PC-3 (cell line): ENCODE measurements around the gene RTP5. TPM values are rescaled to one million over a fixed set of nuclear protein-coding genes. Genes with fewer than 3 reads are reported as not detected.

Source experiments
- ATAC-seq: fragments of 200-7000 bp; cut with Tn5 transposase; 2 replicates; pipeline ENCODE4 v1.9.1; 2020; ENCODE audit warnings: mild to moderate bottlenecking, moderate library complexity
- BruUV-seq: library from RNA; stranded (reverse); fragments of 400-500 nt; replicated peaks from 2 replicates; lab custom pipeline; 2021; lab: Mats Ljungman, UMichigan
- CTCF ChIA-PET: fragments of 300-600 bp; sonication (Branson Sonifier 250); formaldehyde crosslinking; loops from one replicate; lab custom pipeline; 2022; ENCODE audit warnings: antibody characterized with exemption; lab: Charles Lee
- POLR2A ChIA-PET: fragments of 300-600 bp; sonication (Branson Sonifier 250); formaldehyde crosslinking; loops from one replicate; lab custom pipeline; 2022; ENCODE audit warnings: antibody characterized with exemption; ENCODE audit not compliant: unreplicated experiment; lab: Charles Lee
- DNase-seq: peaks from one replicate; pipeline ENCODE4 v3.0.0-alpha.2; 2015
- H2AFZ ChIP-seq: fragments of 300-600 bp; sonication (generic); 2 replicates; pipeline ENCODE4 v1.6.0; 2016; ENCODE audit warnings: antibody characterized with exemption, low read length
- H3F3A ChIP-seq: fragments of 300-600 bp; sonication (generic); one replicate; pipeline ENCODE4 v1.6.0; 2017; ENCODE audit warnings: antibody characterized with exemption, low read length, control low read depth, mild to moderate bottlenecking; ENCODE audit not compliant: unreplicated experiment
- H3K27ac ChIP-seq: fragments of 300-600 bp; sonication (generic); 2 replicates; pipeline ENCODE4 v1.5.1; 2016; ENCODE audit warnings: mild to moderate bottlenecking, low read length
- H3K27me3 ChIP-seq: fragments of 300-600 bp; sonication (generic); 2 replicates; pipeline ENCODE4 v1.6.1; 2016; ENCODE audit warnings: low read length, mixed read lengths
- H3K36me3 ChIP-seq: fragments of 300-600 bp; sonication (generic); 2 replicates; pipeline ENCODE4 v1.6.1; 2016; ENCODE audit warnings: low read depth, mixed run types, low read length, mixed read lengths
- H3K4me1 ChIP-seq: fragments of 300-600 bp; sonication (generic); 2 replicates; pipeline ENCODE4 v1.5.1; 2016; ENCODE audit warnings: low read length; ENCODE audit not compliant: insufficient read depth
- H3K4me2 ChIP-seq: fragments of 300-600 bp; sonication (generic); 2 replicates; pipeline ENCODE4 v1.6.0; 2016; ENCODE audit warnings: low read length
- H3K4me3 ChIP-seq: fragments of 300-600 bp; sonication (generic); 2 replicates; pipeline ENCODE4 v1.5.1; 2016; ENCODE audit warnings: mild to moderate bottlenecking, low read length, mixed read lengths
- H3K79me2 ChIP-seq: fragments of 300-600 bp; sonication (generic); 2 replicates; pipeline ENCODE4 v1.6.1; 2017; ENCODE audit warnings: low read length, mixed read lengths
- H3K9ac ChIP-seq: fragments of 300-600 bp; sonication (generic); 2 replicates; pipeline ENCODE4 v1.6.0; 2016; ENCODE audit warnings: mild to moderate bottlenecking, low read length
- H3K9me2 ChIP-seq: fragments of 300-600 bp; sonication (generic); replicated peaks from 2 replicates; pipeline ENCODE4 v1.6.1; 2016; ENCODE audit warnings: mixed run types, low read length, mixed read lengths
- H3K9me3 ChIP-seq: fragments of 300-600 bp; sonication (generic); 2 replicates; pipeline ENCODE4 v1.6.1; 2016; ENCODE audit warnings: low read length, mixed read lengths
- H4K20me1 ChIP-seq: fragments of 300-600 bp; sonication (generic); 2 replicates; pipeline ENCODE4 v1.6.1; 2016; ENCODE audit warnings: low read length, mixed read lengths
- EZH2 ChIP-seq: fragments of 300-600 bp; sonication (generic); IDR thresholded peaks from one replicate; pipeline ENCODE4 v1.6.1; 2017; ENCODE audit warnings: antibody characterized with exemption, mild to moderate bottlenecking, low read length; ENCODE audit not compliant: unreplicated experiment
- EZH2phosphoT487 ChIP-seq: fragments of 300-600 bp; sonication (generic); IDR thresholded peaks from 2 replicates; pipeline ENCODE4 v1.6.1; 2018; ENCODE audit warnings: mild to moderate bottlenecking, antibody characterized with exemption, low read length, borderline replicate concordance
- intact Hi-C: fragments of 100-400 bp; cut with micrococcal nuclease; formaldehyde crosslinking; loops from 2 replicates; pipeline ENCODE4 v1.9.0; 2023
- total RNA-seq: library from RNA; depleted of rRNA; stranded (reverse); fragments of >200 nt; gene quantifications from 2 replicates; pipeline ENCODE4 v1.2.3, GENCODE V29; 2014
- TF ChIP-seq, protein P1 (sequence below): fragments of 300-600 bp; sonication (generic); conservative IDR thresholded peaks from 2 replicates; pipeline ENCODE4 v1.5.1; 2017; ENCODE audit warnings: antibody characterized with exemption, low read depth, mild to moderate bottlenecking, low read length

Gene RTP5
- total RNA-seq, 1 experiment from 2014 or later: not detected

DNA sequence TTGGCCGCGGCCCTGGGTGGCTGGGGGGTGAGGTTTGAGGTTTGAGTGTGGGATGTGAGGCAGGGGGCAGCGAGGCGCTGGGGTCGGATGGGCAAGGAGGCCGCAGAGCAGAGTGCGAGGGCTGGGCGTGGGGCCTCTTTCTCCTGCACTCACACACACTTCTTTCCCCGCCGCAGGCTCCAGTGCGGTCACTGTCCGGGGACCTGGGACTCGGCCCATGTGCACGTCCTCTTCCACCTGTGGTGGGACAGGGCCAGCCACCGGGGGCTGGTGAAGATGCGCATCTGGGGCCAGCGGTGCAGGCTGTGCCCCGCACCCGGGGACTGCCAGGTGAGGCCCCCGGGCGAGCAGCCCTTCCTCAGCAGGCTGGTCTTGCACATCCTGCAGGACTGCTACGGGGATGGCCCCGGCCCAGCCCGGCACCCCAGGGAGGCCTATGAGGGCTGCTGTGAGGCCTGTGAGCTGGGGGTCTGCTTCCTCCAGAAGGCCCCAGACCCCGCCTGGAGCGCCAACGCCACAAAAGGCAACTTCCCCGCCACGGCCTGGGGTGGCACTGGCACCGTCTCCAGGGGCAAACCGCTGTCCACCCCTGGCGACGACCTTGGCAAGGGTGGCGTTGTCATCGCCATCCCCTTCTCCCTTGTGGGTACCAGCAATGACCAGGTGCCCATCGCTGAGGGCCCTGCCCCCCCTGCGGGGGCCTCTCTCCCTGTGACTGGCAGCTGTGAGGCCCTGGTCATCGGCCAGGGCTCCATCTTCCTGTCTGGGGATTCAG lies 2.2 kb downstream of the RTP5 start:
- no peak overlapping the region for H3K27ac ChIP-seq
- H3K9me3 ChIP-seq: no peaks in the 10 kb centered on the region
- intact Hi-C loops: no loop called here
- BruUV-seq: no TSS peak
- no peak overlapping the region for H3K9ac ChIP-seq
- H2AFZ ChIP-seq: no peak overlapping the region
- H4K20me1 ChIP-seq: no peaks in the 10 kb centered on the region
- H3K4me3 ChIP-seq: no peak overlapping the region
- no peak for DNase-seq
- H3K79me2 ChIP-seq: no peaks in the 10 kb centered on the region
- H3K9me2 ChIP-seq: no peaks in the 10 kb centered on the region
- H3F3A ChIP-seq: no peaks in the 10 kb centered on the region
- no peaks in the 10 kb centered on the region for H3K36me3 ChIP-seq
- no peak overlapping the region for H3K4me2 ChIP-seq
- no peaks in the 10 kb centered on the region for H3K4me1 ChIP-seq
- ChIA-PET CTCF (no interaction called here), POLR2A (no interaction called here)
- ATAC-seq: no peak
- H3K27me3 ChIP-seq: no peaks in the 10 kb centered on the region
- TF ChIP-seq EZH2 (no peak), EZH2phosphoT487 (no peak)
- TF ChIP-seq, protein P1, sequence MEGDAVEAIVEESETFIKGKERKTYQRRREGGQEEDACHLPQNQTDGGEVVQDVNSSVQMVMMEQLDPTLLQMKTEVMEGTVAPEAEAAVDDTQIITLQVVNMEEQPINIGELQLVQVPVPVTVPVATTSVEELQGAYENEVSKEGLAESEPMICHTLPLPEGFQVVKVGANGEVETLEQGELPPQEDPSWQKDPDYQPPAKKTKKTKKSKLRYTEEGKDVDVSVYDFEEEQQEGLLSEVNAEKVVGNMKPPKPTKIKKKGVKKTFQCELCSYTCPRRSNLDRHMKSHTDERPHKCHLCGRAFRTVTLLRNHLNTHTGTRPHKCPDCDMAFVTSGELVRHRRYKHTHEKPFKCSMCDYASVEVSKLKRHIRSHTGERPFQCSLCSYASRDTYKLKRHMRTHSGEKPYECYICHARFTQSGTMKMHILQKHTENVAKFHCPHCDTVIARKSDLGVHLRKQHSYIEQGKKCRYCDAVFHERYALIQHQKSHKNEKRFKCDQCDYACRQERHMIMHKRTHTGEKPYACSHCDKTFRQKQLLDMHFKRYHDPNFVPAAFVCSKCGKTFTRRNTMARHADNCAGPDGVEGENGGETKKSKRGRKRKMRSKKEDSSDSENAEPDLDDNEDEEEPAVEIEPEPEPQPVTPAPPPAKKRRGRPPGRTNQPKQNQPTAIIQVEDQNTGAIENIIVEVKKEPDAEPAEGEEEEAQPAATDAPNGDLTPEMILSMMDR: no peak

DNA sequence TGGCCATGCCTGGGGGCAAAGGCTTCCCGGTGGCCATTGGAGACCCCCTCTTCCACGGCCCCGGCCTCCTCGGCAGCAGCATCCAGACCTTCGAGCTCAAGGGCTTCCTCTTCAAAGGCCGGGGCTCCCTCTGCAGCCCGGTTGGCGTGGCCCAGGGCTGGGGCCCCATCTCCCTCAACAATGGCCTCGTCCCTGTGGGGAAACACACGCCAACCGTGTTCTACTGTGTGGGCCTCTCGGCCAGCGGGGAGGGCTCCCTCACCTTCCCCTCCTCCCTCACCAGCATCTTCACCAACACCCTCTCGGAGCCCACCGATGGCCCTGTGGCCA lies 2.7 kb downstream of the RTP5 start:
- Histone ChIP-seq H3K9ac (no peak overlapping the region), H3F3A (no peaks in the 10 kb centered on the region), H3K4me2 (no peak overlapping the region), H3K4me1 (no peaks in the 10 kb centered on the region), H4K20me1 (no peaks in the 10 kb centered on the region), H3K79me2 (no peaks in the 10 kb centered on the region), H3K9me3 (no peaks in the 10 kb centered on the region), H3K9me2 (no peaks in the 10 kb centered on the region), H3K27ac (no peak overlapping the region), H3K36me3 (no peaks in the 10 kb centered on the region), H3K27me3 (no peaks in the 10 kb centered on the region), H3K4me3 (no peak overlapping the region), H2AFZ (no peak overlapping the region)
- ChIA-PET POLR2A (no interaction called here), CTCF (no interaction called here)
- no peak for TF ChIP-seq EZH2phosphoT487
- TF ChIP-seq, protein P1: no peak
- TF ChIP-seq EZH2: no peak
- ATAC-seq (no peak), DNase-seq (no peak)
- BruUV-seq: no TSS peak
- intact Hi-C loops: no loop called here

DNA sequence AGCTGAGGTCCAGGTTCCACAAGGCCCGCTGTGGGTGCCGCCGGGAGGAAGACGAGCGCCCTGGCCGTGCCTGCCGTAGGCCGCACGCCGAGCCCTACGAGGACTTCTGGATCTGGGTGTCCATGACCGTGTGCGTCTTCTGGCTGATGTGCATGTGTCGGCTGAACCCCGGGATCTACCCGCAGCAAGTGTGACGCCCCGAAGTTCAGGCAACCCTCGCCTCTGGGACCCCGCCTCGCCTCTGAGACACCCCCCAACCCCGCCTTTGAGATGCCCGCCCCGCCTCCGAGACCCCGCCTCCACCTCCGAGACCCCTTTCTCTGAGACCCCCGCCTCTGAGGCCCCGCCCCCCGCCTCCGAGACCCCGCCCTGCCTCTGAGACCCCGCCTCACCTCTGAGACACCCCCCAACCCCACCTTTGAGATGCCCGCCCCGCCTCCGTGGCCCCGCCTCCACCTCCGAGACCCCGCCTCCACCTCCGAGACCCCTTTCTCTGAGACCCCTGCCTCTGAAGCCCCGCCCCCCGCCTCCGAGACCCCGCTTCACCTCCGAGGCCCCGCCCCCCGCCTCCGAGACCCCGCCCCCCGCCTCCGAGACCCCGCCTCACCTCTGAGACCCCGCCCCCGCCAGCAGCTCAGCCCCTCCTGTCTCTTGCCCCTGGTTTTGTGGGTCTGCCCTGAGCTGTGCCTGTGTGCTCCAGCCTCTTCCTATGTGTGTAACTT lies 3.7 kb downstream of the RTP5 start:
- no peaks in the 10 kb centered on the region for H3K9me2 ChIP-seq
- H4K20me1 ChIP-seq: no peaks in the 10 kb centered on the region
- H3K9me3 ChIP-seq: no peaks in the 10 kb centered on the region
- CTCF ChIA-PET: no interaction called here
- H2AFZ ChIP-seq: no peak overlapping the region
- H3F3A ChIP-seq: no peaks in the 10 kb centered on the region
- no peak for TF ChIP-seq EZH2
- no peak for TF ChIP-seq EZH2phosphoT487
- H3K4me2 ChIP-seq: no peak overlapping the region
- no TSS peak for BruUV-seq
- no peak for ATAC-seq
- intact Hi-C loops: no loop called here
- no peak overlapping the region for H3K27ac ChIP-seq
- no peak overlapping the region for H3K4me3 ChIP-seq
- no peak for DNase-seq
- POLR2A ChIA-PET: no interaction called here
- no peak overlapping the region for H3K9ac ChIP-seq
- no peaks in the 10 kb centered on the region for H3K36me3 ChIP-seq
- no peaks in the 10 kb centered on the region for H3K4me1 ChIP-seq
- H3K27me3 ChIP-seq: no peaks in the 10 kb centered on the region
- no peaks in the 10 kb centered on the region for H3K79me2 ChIP-seq
